CD4-positive, alpha-beta T cell (primary cell): ENCODE measurements around the gene LDLRAD4. TPM values are rescaled to one million over a fixed set of nuclear protein-coding genes. Genes with fewer than 3 reads are reported as not detected.

Source experiments
- ATAC-seq: fragments of 200-7000 bp; cut with Tn5 transposase; one replicate; pipeline ENCODE4 v1.10.0; 2022; ENCODE audit warnings: mild to moderate bottlenecking; ENCODE audit not compliant: poor library complexity
- CTCF ChIA-PET: fragments of 350-600 bp; sonication (Branson Sonifier 250); formaldehyde crosslinking; loops from one replicate; lab custom pipeline; 2021; ENCODE audit warnings: antibody characterized with exemption, inconsistent platforms; lab: Charles Lee
- POLR2A ChIA-PET: fragments of 350-600 bp; sonication (Branson Sonifier 250); formaldehyde crosslinking; loops from one replicate; lab custom pipeline; 2021; ENCODE audit warnings: antibody characterized with exemption, inconsistent platforms; lab: Charles Lee
- DNase-seq, 14 experiments: peaks; one replicate each; pipeline ENCODE4 v3.0.0-alpha.2; 2013 to 2020; ENCODE audit warnings: mixed read lengths in 2 of 14
- H3K27ac ChIP-seq, 2 donors: one replicate each; pipeline versions ENCODE4 v1.5.1 to v1.7.0; 2013; ENCODE audit warnings: low read length in 2 of 2, low read depth in 1 of 2, mild to moderate bottlenecking in 1 of 2
- H3K27me3 ChIP-seq, 2 experiments: 1 replicate in 1 of 2; 2 replicates in 1 of 2; pipeline versions ENCODE4 v1.6.1 to v1.7.0; 2013; ENCODE audit warnings: low read length in 2 of 2, control low read depth in 1 of 2, mild to moderate bottlenecking in 1 of 2, moderate library complexity in 1 of 2; ENCODE audit not compliant: insufficient read depth in 2 of 2, control insufficient read depth in 1 of 2
- H3K36me3 ChIP-seq: one replicate; pipeline ENCODE4 v1.6.1; 2013; ENCODE audit warnings: low read length, control low read depth; ENCODE audit not compliant: insufficient read depth
- H3K4me1 ChIP-seq: one replicate; pipeline ENCODE4 v1.6.1; 2013; ENCODE audit warnings: low read length, control low read depth; ENCODE audit not compliant: insufficient read depth
- H3K4me3 ChIP-seq: one replicate; pipeline ENCODE4 v1.5.1; 2013; ENCODE audit warnings: mild to moderate bottlenecking, low read length, moderate library complexity
- H3K9me3 ChIP-seq, 2 experiments: 1 replicate in 1 of 2; 2 replicates in 1 of 2; pipeline versions ENCODE4 v1.6.1 to v1.7.0; 2013; ENCODE audit warnings: low read length in 2 of 2, mild to moderate bottlenecking in 2 of 2, control low read depth in 1 of 2, moderate library complexity in 1 of 2; ENCODE audit not compliant: control insufficient read depth in 1 of 2, insufficient read depth in 1 of 2
- H3K27ac Mint-ChIP-seq: one replicate; pipeline ENCODE4 v1.8.0; 2020; ENCODE audit warnings: mixed read lengths
- H3K27me3 Mint-ChIP-seq: one replicate; pipeline ENCODE4 v1.8.0; 2021; ENCODE audit warnings: mixed read lengths
- H3K36me3 Mint-ChIP-seq: one replicate; pipeline ENCODE4 v1.8.0; 2021; ENCODE audit warnings: low read depth, mixed read lengths
- H3K4me1 Mint-ChIP-seq: one replicate; pipeline ENCODE4 v1.8.0; 2021; ENCODE audit warnings: low read depth, mixed read lengths
- H3K4me3 Mint-ChIP-seq: one replicate; pipeline ENCODE4 v1.8.0; 2020; ENCODE audit warnings: mild to moderate bottlenecking, mixed read lengths
- H3K9me3 Mint-ChIP-seq: one replicate; pipeline ENCODE4 v1.8.0; 2020; ENCODE audit warnings: mixed read lengths
- intact Hi-C, 2 experiments: fragments of 100-400 bp; cut with DNase I in 1 of 2; cut with micrococcal nuclease in 1 of 2; formaldehyde crosslinking; loops; one replicate each; pipeline versions ENCODE4 v1.15.1 to v1.9.0; 2023 to 2025; cut with DNase I, micrococcal nuclease
- total RNA-seq, 174 experiments: library from RNA in 2 of 174; stranded (reverse) in 2 of 174; gene quantifications; one replicate each; pipeline ENCODE4 v1.2.3 and lab custom pipeline; 2021 to 2026
- TF ChIP-seq, protein P1 (sequence below): fragments of 200-600 bp; IDR thresholded peaks from one replicate; pipeline ENCODE4 v1.8.0; 2022; ENCODE audit warnings: antibody characterized with exemption, mild to moderate bottlenecking

LDLRAD4 gene
- total RNA-seq, 2 experiments from 2014 or later, result 51.9 to 52.7 TPM

DNA sequence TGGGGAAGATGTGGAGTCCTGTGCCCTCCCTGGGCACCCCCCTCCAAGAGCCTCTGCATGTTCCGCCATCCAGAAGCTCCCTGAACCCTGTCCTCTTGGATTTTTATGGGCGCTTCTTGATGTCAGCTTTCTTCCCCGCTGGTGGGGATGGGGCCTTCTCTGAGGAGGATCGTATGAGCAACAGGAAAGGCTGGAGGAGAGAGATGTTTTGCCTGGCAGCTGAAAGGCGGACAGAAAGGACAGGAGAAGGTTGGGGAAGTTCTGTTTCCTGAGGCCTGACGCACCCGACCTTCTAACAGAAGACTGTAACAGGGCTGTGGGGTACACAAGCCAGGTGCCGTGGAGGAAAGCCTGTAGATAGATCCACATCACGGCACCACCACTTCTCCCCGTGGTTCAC, 238.8 kb downstream of the LDLRAD4 start:
- no peak for ATAC-seq
- Histone ChIP-seq H3K4me1 (peaks cover 46% of the 10 kb centered on the region), H3K4me3 (no peak overlapping the region), H3K9me3 (peaks cover 0 to 7% of the 10 kb centered on the region in 2 experiments), H3K36me3 (no peaks in the 10 kb centered on the region), H3K27me3 (no peaks in the 10 kb centered on the region), H3K27ac (no peak overlapping the region)
- CTCF ChIA-PET, result no interaction called here
- POLR2A ChIA-PET, result no interaction called here
- H3K27ac Mint-ChIP-seq, result no peak overlapping the region
- peak in 1 of 14 experiments; percentile 17 for DNase-seq
- no peak overlapping the region for H3K4me3 Mint-ChIP-seq
- no peaks in the 10 kb centered on the region for H3K9me3 Mint-ChIP-seq
- peaks cover 74% of the 10 kb centered on the region for H3K4me1 Mint-ChIP-seq
- no peaks in the 10 kb centered on the region for H3K27me3 Mint-ChIP-seq
- H3K36me3 Mint-ChIP-seq, result peaks cover 6% of the 10 kb centered on the region
- intact Hi-C loops, result no loop called here
- TF ChIP-seq, protein P1, sequence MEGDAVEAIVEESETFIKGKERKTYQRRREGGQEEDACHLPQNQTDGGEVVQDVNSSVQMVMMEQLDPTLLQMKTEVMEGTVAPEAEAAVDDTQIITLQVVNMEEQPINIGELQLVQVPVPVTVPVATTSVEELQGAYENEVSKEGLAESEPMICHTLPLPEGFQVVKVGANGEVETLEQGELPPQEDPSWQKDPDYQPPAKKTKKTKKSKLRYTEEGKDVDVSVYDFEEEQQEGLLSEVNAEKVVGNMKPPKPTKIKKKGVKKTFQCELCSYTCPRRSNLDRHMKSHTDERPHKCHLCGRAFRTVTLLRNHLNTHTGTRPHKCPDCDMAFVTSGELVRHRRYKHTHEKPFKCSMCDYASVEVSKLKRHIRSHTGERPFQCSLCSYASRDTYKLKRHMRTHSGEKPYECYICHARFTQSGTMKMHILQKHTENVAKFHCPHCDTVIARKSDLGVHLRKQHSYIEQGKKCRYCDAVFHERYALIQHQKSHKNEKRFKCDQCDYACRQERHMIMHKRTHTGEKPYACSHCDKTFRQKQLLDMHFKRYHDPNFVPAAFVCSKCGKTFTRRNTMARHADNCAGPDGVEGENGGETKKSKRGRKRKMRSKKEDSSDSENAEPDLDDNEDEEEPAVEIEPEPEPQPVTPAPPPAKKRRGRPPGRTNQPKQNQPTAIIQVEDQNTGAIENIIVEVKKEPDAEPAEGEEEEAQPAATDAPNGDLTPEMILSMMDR, result no peak

- Mint-ChIP-seq H3K36me3 (peaks cover 18% of the 10 kb centered on the region), H3K27me3 (no peaks in the 10 kb centered on the region), H3K4me3 (no peak overlapping the region), H3K9me3 (no peaks in the 10 kb centered on the region), H3K27ac (peak overlapping the region; percentile 97), H3K4me1 (peaks cover 84% of the 10 kb centered on the region)
- no peaks in the 10 kb centered on the region for H3K27me3 ChIP-seq
- peaks cover 0 to 7% of the 10 kb centered on the region in 2 experiments for H3K9me3 ChIP-seq
- ATAC-seq, result no peak
- peaks cover 59% of the 10 kb centered on the region for H3K4me1 ChIP-seq
- no peak for DNase-seq
- intact Hi-C loops, result loop anchor here (5.0 to 10.0 kb wide), 2 partner anchors 79 to 154 kb away; no protein-coding TSS in a partner anchor
- POLR2A ChIA-PET, result no interaction called here
- CTCF ChIA-PET, result no interaction called here
- TF ChIP-seq, protein P1, result no peak
- H3K27ac ChIP-seq, result no peak overlapping the region
- H3K4me3 ChIP-seq, result no peak overlapping the region
- H3K36me3 ChIP-seq, result no peaks in the 10 kb centered on the region
Observed at GRCh38 chr18:13460946-13461345, 242.4 kb downstream of the LDLRAD4 start.

DNA sequence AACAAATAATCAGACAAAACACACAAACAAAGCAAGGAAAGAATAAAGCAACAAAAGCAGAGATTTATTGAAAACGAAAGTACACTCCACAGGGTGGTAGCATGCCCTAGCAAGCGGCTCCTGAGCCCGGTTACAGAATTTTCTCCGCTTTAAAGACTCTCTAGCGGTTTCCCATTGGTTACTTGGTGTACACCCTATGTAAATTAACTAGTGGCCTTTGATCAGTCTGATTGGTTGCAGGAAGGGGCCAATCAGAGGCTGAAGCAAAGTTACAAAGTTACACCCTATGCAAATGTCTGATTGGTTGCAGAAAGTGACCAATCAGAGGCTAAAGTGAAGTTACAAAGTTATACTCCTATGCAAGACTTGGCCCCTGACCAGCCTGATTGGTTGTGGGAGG, 242.9 kb downstream of the LDLRAD4 start:
- H3K9me3 ChIP-seq, result peaks cover 0 to 7% of the 10 kb centered on the region in 2 experiments
- no peaks in the 10 kb centered on the region for H3K36me3 ChIP-seq
- H3K36me3 Mint-ChIP-seq, result peaks cover 19% of the 10 kb centered on the region
- H3K4me1 Mint-ChIP-seq, result peaks cover 84% of the 10 kb centered on the region
- no peaks in the 10 kb centered on the region for H3K9me3 Mint-ChIP-seq
- peak overlapping the region; percentile 97 for H3K27ac Mint-ChIP-seq
- no peak for DNase-seq
- TF ChIP-seq, protein P1, result no peak
- POLR2A ChIA-PET, result no interaction called here
- no peak overlapping the region for H3K4me3 ChIP-seq
- H3K27me3 ChIP-seq, result no peaks in the 10 kb centered on the region
- peaks cover 58% of the 10 kb centered on the region for H3K4me1 ChIP-seq
- ATAC-seq, result no peak
- H3K4me3 Mint-ChIP-seq, result no peak overlapping the region
- intact Hi-C loops, result loop anchor here (5.0 to 10.0 kb wide), 2 partner anchors 79 to 153 kb away; no protein-coding TSS in a partner anchor
- H3K27ac ChIP-seq, result no peak overlapping the region
- H3K27me3 Mint-ChIP-seq, result no peaks in the 10 kb centered on the region
- CTCF ChIA-PET, result no interaction called here
